IMR-90 (cell line): ENCODE measurements around the gene CIRBP. TPM values are rescaled to one million over a fixed set of nuclear protein-coding genes. Genes with fewer than 3 reads are reported as not detected.

Source experiments
- ATAC-seq: fragments of 200-7000 bp; cut with Tn5 transposase; 2 replicates; pipeline ENCODE4 v1.9.1; 2020; ENCODE audit warnings: low read depth, mild to moderate bottlenecking, moderate library complexity
- BruUV-seq: library from RNA; stranded (reverse); fragments of 400-500 nt; replicated peaks from 2 replicates; lab custom pipeline; 2021; lab: Mats Ljungman, UMichigan
- CTCF ChIA-PET: fragments of 300-600 bp; formaldehyde crosslinking; extraction: SDS; loops from one replicate; lab custom pipeline; 2021; ENCODE audit warnings: antibody characterized with exemption; lab: Yijun Ruan, JAX
- POLR2A ChIA-PET: fragments of 300-600 bp; sonication (Branson Sonifier 250); formaldehyde crosslinking; loops from one replicate; lab custom pipeline; 2022; ENCODE audit warnings: antibody characterized with exemption; ENCODE audit not compliant: unreplicated experiment; lab: Charles Lee
- DNase-seq: peaks from one replicate; pipeline ENCODE4 v3.0.0; 2013
- H2AFZ ChIP-seq: replicated peaks from 2 replicates; pipeline ENCODE3; 2013; ENCODE audit warnings: low read length, mild to moderate bottlenecking; ENCODE audit not compliant: poor library complexity
- H2AK5ac ChIP-seq: 2 replicates; pipeline ENCODE4 v1.6.1; 2013; ENCODE audit warnings: low read depth, low read length, inconsistent platforms
- H2AK9ac ChIP-seq: replicated peaks from 2 replicates; pipeline ENCODE3; 2013; ENCODE audit warnings: mild to moderate bottlenecking, low read depth, low read length, moderate library complexity; ENCODE audit not compliant: poor library complexity
- H2BK120ac ChIP-seq: 2 replicates; pipeline ENCODE4 v1.6.1; 2013; ENCODE audit warnings: low read depth, low read length, inconsistent platforms
- H2BK15ac ChIP-seq: 3 replicates; pipeline ENCODE4 v1.6.1; 2013; ENCODE audit warnings: low read depth, low read length, inconsistent platforms
- H2BK20ac ChIP-seq: 2 replicates; pipeline ENCODE4 v1.6.1; 2013; ENCODE audit warnings: low read depth, mild to moderate bottlenecking, inconsistent platforms, low read length, moderate library complexity
- H2BK5ac ChIP-seq: 2 replicates; pipeline ENCODE4 v1.6.1; 2013; ENCODE audit warnings: mild to moderate bottlenecking, low read depth, low read length, inconsistent platforms; ENCODE audit not compliant: poor library complexity, severe bottlenecking
- H3K14ac ChIP-seq: replicated peaks from 2 replicates; pipeline ENCODE4 v1.6.1; 2013; ENCODE audit warnings: low read depth, low read length, inconsistent platforms
- H3K18ac ChIP-seq: 2 replicates; pipeline ENCODE4 v1.6.1; 2013; ENCODE audit warnings: low read depth, low read length, control low read depth
- H3K23ac ChIP-seq: 2 replicates; pipeline ENCODE4 v1.6.1; 2013; ENCODE audit warnings: low read depth, low read length, inconsistent platforms
- H3K27ac ChIP-seq: 2 replicates; pipeline ENCODE4 v1.5.1; 2013; ENCODE audit warnings: mild to moderate bottlenecking, control low read depth, low read length; ENCODE audit not compliant: insufficient read depth
- H3K27me3 ChIP-seq: 2 replicates; pipeline ENCODE4 v1.6.1; 2013; ENCODE audit warnings: low read length; ENCODE audit not compliant: control insufficient read depth, insufficient read depth
- H3K36me3 ChIP-seq: 2 replicates; pipeline ENCODE4 v1.6.1; 2013; ENCODE audit warnings: low read length, mixed read lengths; ENCODE audit not compliant: control insufficient read depth, insufficient read depth
- H3K4ac ChIP-seq: 2 replicates; pipeline ENCODE4 v1.6.1; 2013; ENCODE audit warnings: low read depth, low read length, inconsistent platforms
- H3K4me1 ChIP-seq: 2 replicates; pipeline ENCODE4 v1.6.1; 2013; ENCODE audit warnings: low read length, mixed read lengths; ENCODE audit not compliant: control insufficient read depth, insufficient read depth
- H3K4me2 ChIP-seq: 2 replicates; pipeline ENCODE4 v1.6.1; 2013; ENCODE audit warnings: low read depth, mild to moderate bottlenecking, control low read depth, low read length, moderate library complexity
- H3K4me3 ChIP-seq: 2 replicates; pipeline ENCODE4 v1.5.1; 2013; ENCODE audit warnings: low read depth, mild to moderate bottlenecking, control low read depth, low read length, moderate library complexity; ENCODE audit not compliant: insufficient read depth
- H3K56ac ChIP-seq: 2 replicates; pipeline ENCODE4 v1.6.1; 2013; ENCODE audit warnings: low read length, inconsistent platforms; ENCODE audit not compliant: insufficient read depth; ENCODE audit errors: extremely low read depth
- H3K79me1 ChIP-seq, 2 experiments: 2 replicates each; pipeline ENCODE4 v1.6.1; 2013; ENCODE audit warnings: low read length in 2 of 2, inconsistent platforms in 1 of 2, low read depth in 1 of 2
- H3K9ac ChIP-seq: 2 replicates; pipeline ENCODE4 v1.6.1; 2013; ENCODE audit warnings: low read depth, low read length, control low read depth
- H3K9me1 ChIP-seq: 2 replicates; pipeline ENCODE4 v1.6.1; 2013; ENCODE audit warnings: low read length, inconsistent platforms; ENCODE audit not compliant: insufficient read depth
- H3K9me3 ChIP-seq: 2 replicates; pipeline ENCODE4 v1.6.1; 2013; ENCODE audit warnings: low read length; ENCODE audit not compliant: control insufficient read depth, insufficient read depth
- H4K20me1 ChIP-seq: 2 replicates; pipeline ENCODE4 v1.6.1; 2013; ENCODE audit warnings: low read length, inconsistent platforms; ENCODE audit not compliant: insufficient read depth
- H4K5ac ChIP-seq: 2 replicates; pipeline ENCODE4 v1.6.1; 2013; ENCODE audit warnings: mild to moderate bottlenecking, low read depth, low read length, control low read depth
- H4K8ac ChIP-seq, 2 experiments: 2 replicates each; pipeline ENCODE4 v1.6.1; 2013; ENCODE audit warnings: low read depth in 2 of 2, low read length in 2 of 2, control low read depth in 1 of 2, inconsistent platforms in 1 of 2
- H4K91ac ChIP-seq: 2 replicates; pipeline ENCODE4 v1.6.1; 2013; ENCODE audit warnings: low read depth, low read length, inconsistent platforms; ENCODE audit not compliant: insufficient read depth
- POLR2A ChIP-seq: IDR thresholded peaks from 2 replicates; pipeline ENCODE4 v1.6.1; 2012; ENCODE audit warnings: mild to moderate bottlenecking, low read depth, low read length
- USF2 ChIP-seq: fragments of 150-350 bp; IDR thresholded peaks from 2 replicates; pipeline ENCODE4 v1.6.1; 2017; ENCODE audit warnings: mild to moderate bottlenecking, antibody characterized with exemption, low read length, low read depth
- WGBS, 2 experiments: methylation state at CpG; one replicate each; pipeline versions ENCODE4 v1.1.5 to v1.1.7; 2013; ENCODE audit warnings: missing lambda C conversion rate in 2 of 2; ENCODE audit not compliant: insufficient read length in 1 of 2; ENCODE audit errors: extremely low coverage in 2 of 2; 5-methylcytosine and 5-hydroxymethylcytosine counted together
- dilution Hi-C: fragments of 300-500 bp; cut with HindIII; formaldehyde crosslinking; loops from one replicate; pipeline ENCODE4 v1.14.3; 2018; ENCODE audit warnings: low sequenced_read_pairs; ENCODE audit not compliant: unreplicated experiment
- in situ Hi-C: fragments of 300-500 bp; cut with MboI; formaldehyde crosslinking; loops from 3 replicates; pipeline ENCODE4 v1.14.3; 2019; ENCODE audit warnings: low sequenced_read_pairs, inconsistent platforms, mixed read lengths
- intact Hi-C: fragments of 100-400 bp; cut with micrococcal nuclease; formaldehyde crosslinking; loops from 2 replicates; pipeline ENCODE4 v1.10.0; 2022
- polyA plus RNA-seq, 3 experiments: library from polyadenylated mRNA; depleted of rRNA; stranded (reverse); fragments of >200 nt; gene quantifications; 2 replicates each; pipeline ENCODE4 v1.2.3, GENCODE V29; 2012; ENCODE audit warnings: low replicate concordance in 1 of 3
- total RNA-seq: library from RNA; depleted of rRNA; stranded (reverse); fragments of >200 nt; gene quantifications from 2 replicates; pipeline ENCODE4 v1.2.3, GENCODE V29; 2012

The CIRBP gene
- total and polyA plus RNA-seq, 2 of the 4 experiments (the other 2 are of a cell fraction) = 299 to 542 TPM

GRCh38 chr19:1226522-1227303, 42.4 kb upstream of the CIRBP start:
- Histone ChIP-seq H4K20me1 (peaks cover 15% of the 10 kb centered on the region), H2AFZ (no peak overlapping the region), H2BK5ac (no peak overlapping the region), H3K4me2 (no peak overlapping the region), H4K8ac (no peak overlapping the region), H3K56ac (no peak overlapping the region), H3K14ac (no peak overlapping the region), H3K9me3 (no peaks in the 10 kb centered on the region), H4K5ac (no peak overlapping the region), H3K79me1 (peaks cover 0 to 19% of the 10 kb centered on the region in 2 experiments; a peak in 2 of 4 replicates), H4K91ac (no peak overlapping the region), H3K4me1 (no peaks in the 10 kb centered on the region), H3K18ac (no peak overlapping the region), H3K4ac (no peak overlapping the region), H3K9ac (no peak overlapping the region), H3K4me3 (no peak overlapping the region), H3K27me3 (no peaks in the 10 kb centered on the region), H2BK120ac (no peak overlapping the region), H3K36me3 (peaks cover 54% of the 10 kb centered on the region), H2BK20ac (no peak overlapping the region), H2BK15ac (no peak overlapping the region), H2AK9ac (no peak overlapping the region), H3K9me1 (no peaks in the 10 kb centered on the region), H2AK5ac (no peak overlapping the region), H3K27ac (no peak overlapping the region), H3K23ac (no peak overlapping the region)
- intact Hi-C loops (no loop called here), dilution Hi-C loops (no loop called here), in situ Hi-C loops (no loop called here)
- CTCF ChIA-PET = no interaction called here
- no TSS peak for BruUV-seq
- DNase-seq (no peak), ATAC-seq (no peak)
- TF ChIP-seq USF2 = no peak
- TF ChIP-seq POLR2A = 0 out of 2 replicates have a peak, but pooled peaks have one; percentile 7
- POLR2A ChIA-PET = no interaction called here
- WGBS, 2 experiments = 92% methylated on average over 24 of the region's 50 CpGs; no CpG with 5 or more reads in 1 of the 2 experiments
